ENCODE results near the gene DIP2B.
A peak's percentile ranks its signal among the peaks of the same experiment; 100 is the strongest.
"Not testable (repeated sequence)": the region's sequence is repeated elsewhere in the genome, so short reads cannot be mapped to it uniquely, and the experiment has no call there.

Gene DIP2B

DNA sequence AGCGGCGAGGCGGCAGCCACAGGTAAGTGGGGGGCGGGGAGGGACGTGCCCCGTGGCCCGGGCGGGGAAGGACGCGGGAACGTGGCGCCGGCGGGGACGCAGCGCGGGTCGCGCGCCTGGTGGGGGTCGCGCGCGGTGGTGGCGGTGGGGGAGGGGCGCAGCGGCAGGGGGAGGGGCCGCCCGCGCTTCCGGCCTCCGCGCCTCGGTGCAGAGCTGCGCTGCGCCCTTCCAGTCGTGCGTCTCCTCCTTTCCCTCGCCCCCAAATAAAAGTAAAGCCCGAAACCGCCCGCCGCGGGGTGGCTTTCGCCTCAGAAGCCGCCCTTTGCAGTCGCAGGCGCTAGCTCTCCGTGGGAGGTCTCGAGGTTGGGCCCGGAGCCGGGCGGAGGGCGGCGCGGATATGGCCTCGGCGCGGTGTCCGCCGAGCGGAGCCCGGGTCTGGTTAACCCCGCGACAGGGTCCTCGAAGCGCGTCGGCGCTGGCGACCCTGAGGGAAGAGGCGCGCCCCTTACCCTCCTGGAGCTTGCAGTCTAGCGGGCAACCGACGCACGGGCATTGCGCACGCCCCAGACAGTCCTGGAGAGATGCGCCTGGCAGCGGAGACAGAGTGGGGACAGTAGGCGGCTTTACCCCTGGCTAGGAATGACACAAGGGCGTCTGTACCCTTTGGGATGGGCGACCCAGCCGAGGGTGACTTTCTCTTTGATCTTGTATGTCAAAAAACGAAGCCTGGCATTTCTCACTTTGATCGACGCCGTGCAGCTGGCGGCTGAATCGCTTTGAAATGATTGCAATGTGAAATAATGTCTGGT lies 259.7 kb downstream of the DIP2B start:
- H3K4me1 ChIP-seq (ENCODE audit: control insufficient read depth in 1 of 2, insufficient read depth in 2 of 2, low read length in 2 of 2) = peaks cover 0 to 12% of the 10 kb centered on the region in 2 donors
- H3K36me3 ChIP-seq (ENCODE audit: control insufficient read depth in 1 of 2, insufficient read depth in 2 of 2, low read length in 2 of 2) = no peaks in the 10 kb centered on the region
- H3K27ac ChIP-seq (ENCODE audit: low read length) = no peak overlapping the region
- no peaks in the 10 kb centered on the region for H3K9me3 ChIP-seq (ENCODE audit: control insufficient read depth in 1 of 2, low read length in 2 of 2)
- no peaks in the 10 kb centered on the region for H3K27me3 ChIP-seq (ENCODE audit: low read depth, low read length)
- peak overlapping the region; percentile 61 to 99 for H3K4me3 ChIP-seq (ENCODE audit: low read depth in 1 of 2, low read length in 2 of 2)

DNA sequence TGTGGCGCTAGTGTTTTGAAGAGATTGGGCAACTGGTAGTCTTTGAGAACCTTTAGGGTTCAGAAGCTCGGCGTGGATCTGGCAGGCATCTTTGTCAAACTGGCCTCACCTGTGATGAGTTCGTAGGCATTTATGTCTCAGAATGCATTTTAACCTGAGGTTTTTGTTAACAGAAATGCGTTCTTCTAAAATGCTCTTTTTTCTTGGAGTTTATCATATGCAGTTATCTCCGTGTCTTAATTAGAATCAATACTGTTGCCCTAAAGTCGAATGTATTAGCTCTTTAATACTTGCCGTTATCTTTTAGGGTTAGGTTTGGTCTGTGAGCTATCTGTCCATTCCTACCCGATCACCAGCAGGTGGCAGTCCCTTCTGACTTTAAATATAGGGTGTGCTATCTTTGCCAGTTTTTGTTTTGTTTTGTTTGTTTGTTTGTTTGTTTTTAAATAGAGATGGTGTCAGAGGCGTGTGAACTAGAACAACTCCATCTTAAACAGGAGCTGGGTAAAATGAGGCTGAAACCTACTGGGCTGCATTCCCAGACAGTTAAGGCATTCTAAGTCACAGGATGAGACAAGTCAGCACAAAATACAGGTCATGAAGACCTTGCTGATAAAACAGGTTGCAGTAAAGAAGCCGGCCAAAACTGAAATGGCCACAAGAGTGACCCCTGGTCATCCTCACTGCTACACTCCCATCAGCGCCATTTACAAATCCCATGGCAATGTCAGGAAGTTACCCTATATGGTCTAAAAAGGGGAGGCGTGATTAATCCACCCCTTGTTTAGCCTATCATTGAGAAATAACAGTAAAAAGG lies 260.5 kb downstream of the DIP2B start:
- Histone ChIP-seq H3K9me3 (ENCODE audit: control insufficient read depth in 1 of 2, low read length in 2 of 2) (no peaks in the 10 kb centered on the region), H3K27ac (ENCODE audit: low read length) (no peak overlapping the region), H3K4me1 (ENCODE audit: control insufficient read depth in 1 of 2, insufficient read depth in 2 of 2, low read length in 2 of 2) (peaks cover 0 to 12% of the 10 kb centered on the region in 2 donors), H3K27me3 (ENCODE audit: low read depth, low read length) (no peaks in the 10 kb centered on the region), H3K36me3 (ENCODE audit: control insufficient read depth in 1 of 2, insufficient read depth in 2 of 2, low read length in 2 of 2) (no peaks in the 10 kb centered on the region), H3K4me3 (ENCODE audit: low read depth in 1 of 2, low read length in 2 of 2) (peak overlapping the region; percentile 61 to 99)

GRCh38 chr12:50768391-50768790 lies 263.6 kb downstream of the DIP2B start:
- H3K27me3 ChIP-seq (ENCODE audit: low read depth, low read length) = no peaks in the 10 kb centered on the region
- H3K9me3 ChIP-seq (ENCODE audit: control insufficient read depth in 1 of 2, low read length in 2 of 2) = no peaks in the 10 kb centered on the region
- no peak overlapping the region for H3K27ac ChIP-seq (ENCODE audit: low read length)
- H3K36me3 ChIP-seq (ENCODE audit: control insufficient read depth in 1 of 2, insufficient read depth in 2 of 2, low read length in 2 of 2) = peaks cover 0 to 8% of the 10 kb centered on the region in 2 donors
- H3K4me1 ChIP-seq (ENCODE audit: control insufficient read depth in 1 of 2, insufficient read depth in 2 of 2, low read length in 2 of 2) = peaks cover 0 to 8% of the 10 kb centered on the region in 2 donors
- H3K4me3 ChIP-seq (ENCODE audit: low read depth in 1 of 2, low read length in 2 of 2) = no peak overlapping the region

- H3K4me3 ChIP-seq (ENCODE audit: low read depth in 1 of 2, low read length in 2 of 2); H3K27ac ChIP-seq (ENCODE audit: low read length); H3K36me3 ChIP-seq (ENCODE audit: control insufficient read depth in 1 of 2, insufficient read depth in 2 of 2, low read length in 2 of 2); H3K9me3 ChIP-seq (ENCODE audit: control insufficient read depth in 1 of 2, low read length in 2 of 2); H3K4me1 ChIP-seq (ENCODE audit: control insufficient read depth in 1 of 2, insufficient read depth in 2 of 2, low read length in 2 of 2); H3K27me3 ChIP-seq (ENCODE audit: low read depth, low read length): not testable (repeated sequence)
Observed at GRCh38 chr12:50768813-50769212, 264.0 kb downstream of the DIP2B start.

DNA sequence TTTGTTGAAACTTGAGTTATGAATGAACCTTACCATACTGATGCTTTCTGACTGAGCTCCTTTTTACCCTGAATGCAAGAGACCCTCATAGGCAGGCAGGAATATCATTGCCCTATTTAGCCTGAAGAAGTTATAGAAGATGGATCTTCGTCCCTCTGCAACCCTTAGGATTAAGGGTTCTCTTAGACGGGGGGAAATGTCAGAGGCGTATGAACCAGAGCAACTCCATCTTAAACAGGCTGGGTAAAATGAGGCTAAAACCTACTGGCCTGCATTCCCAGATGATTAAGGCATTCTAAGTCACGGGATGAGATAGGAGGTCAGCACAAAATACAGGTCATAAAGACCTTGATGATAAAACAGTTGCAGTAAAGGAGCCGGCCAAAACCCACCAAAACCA lies 266.6 kb downstream of the DIP2B start:
- Histone ChIP-seq H3K36me3 (ENCODE audit: control insufficient read depth in 1 of 2, insufficient read depth in 2 of 2, low read length in 2 of 2) (peaks cover 0 to 8% of the 10 kb centered on the region in 2 donors), H3K9me3 (ENCODE audit: control insufficient read depth in 1 of 2, low read length in 2 of 2) (no peaks in the 10 kb centered on the region), H3K4me1 (ENCODE audit: control insufficient read depth in 1 of 2, insufficient read depth in 2 of 2, low read length in 2 of 2) (no peaks in the 10 kb centered on the region), H3K27ac (ENCODE audit: low read length) (no peak overlapping the region), H3K27me3 (ENCODE audit: low read depth, low read length) (no peaks in the 10 kb centered on the region), H3K4me3 (ENCODE audit: low read depth in 1 of 2, low read length in 2 of 2) (no peak overlapping the region)

DNA sequence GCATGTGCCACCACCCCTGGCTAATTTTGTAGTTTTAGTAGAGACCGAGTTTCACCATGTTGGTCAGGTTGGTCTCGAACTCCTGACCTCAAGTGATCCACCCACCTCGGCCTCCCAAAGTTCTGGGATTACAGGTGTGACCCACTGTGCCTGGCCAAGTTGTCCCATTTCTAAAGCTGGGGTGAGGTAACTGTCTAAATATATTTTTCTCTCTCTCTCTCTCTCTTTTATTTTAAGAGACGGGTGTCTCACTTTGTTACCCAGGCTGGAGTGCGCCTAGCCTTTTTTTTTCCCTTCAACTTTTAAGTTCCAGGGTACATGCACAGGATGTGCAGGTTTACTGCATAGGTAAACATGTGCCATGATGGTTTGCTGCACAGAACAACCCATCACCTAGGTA lies 267.7 kb downstream of the DIP2B start:
- no peak overlapping the region for H3K4me3 ChIP-seq (ENCODE audit: low read depth in 1 of 2, low read length in 2 of 2)
- H3K9me3 ChIP-seq (ENCODE audit: control insufficient read depth in 1 of 2, low read length in 2 of 2) = no peaks in the 10 kb centered on the region
- no peaks in the 10 kb centered on the region for H3K4me1 ChIP-seq (ENCODE audit: control insufficient read depth in 1 of 2, insufficient read depth in 2 of 2, low read length in 2 of 2)
- no peaks in the 10 kb centered on the region for H3K27me3 ChIP-seq (ENCODE audit: low read depth, low read length)
- H3K36me3 ChIP-seq (ENCODE audit: control insufficient read depth in 1 of 2, insufficient read depth in 2 of 2, low read length in 2 of 2) = peaks cover 0 to 8% of the 10 kb centered on the region in 2 donors
- H3K27ac ChIP-seq (ENCODE audit: low read length) = no peak overlapping the region

DNA sequence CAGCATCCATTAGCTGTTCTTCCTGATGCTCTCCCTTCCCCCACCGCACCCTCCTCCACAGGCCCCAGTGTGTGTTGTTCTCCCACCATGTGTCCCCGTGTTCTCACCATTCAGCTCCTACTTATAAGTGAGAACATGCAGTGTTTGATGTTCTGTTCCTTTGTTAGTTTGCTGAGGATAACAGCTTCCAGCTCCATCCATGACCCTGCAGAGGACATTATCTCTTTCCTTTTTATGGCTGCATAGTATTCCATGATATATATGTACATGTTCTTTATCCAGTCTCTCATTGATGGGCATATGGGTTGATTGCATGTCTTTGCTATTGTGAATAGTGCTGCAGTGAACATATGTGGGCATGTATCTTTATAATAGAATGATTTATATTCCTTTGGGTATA lies 268.1 kb downstream of the DIP2B start:
- H3K9me3 ChIP-seq (ENCODE audit: control insufficient read depth in 1 of 2, low read length in 2 of 2) = no peaks in the 10 kb centered on the region
- no peaks in the 10 kb centered on the region for H3K27me3 ChIP-seq (ENCODE audit: low read depth, low read length)
- H3K4me3 ChIP-seq (ENCODE audit: low read depth in 1 of 2, low read length in 2 of 2) = no peak overlapping the region
- H3K27ac ChIP-seq (ENCODE audit: low read length) = no peak overlapping the region
- peaks cover 0 to 8% of the 10 kb centered on the region in 2 donors for H3K36me3 ChIP-seq (ENCODE audit: control insufficient read depth in 1 of 2, insufficient read depth in 2 of 2, low read length in 2 of 2)
- H3K4me1 ChIP-seq (ENCODE audit: control insufficient read depth in 1 of 2, insufficient read depth in 2 of 2, low read length in 2 of 2) = no peaks in the 10 kb centered on the region

DNA sequence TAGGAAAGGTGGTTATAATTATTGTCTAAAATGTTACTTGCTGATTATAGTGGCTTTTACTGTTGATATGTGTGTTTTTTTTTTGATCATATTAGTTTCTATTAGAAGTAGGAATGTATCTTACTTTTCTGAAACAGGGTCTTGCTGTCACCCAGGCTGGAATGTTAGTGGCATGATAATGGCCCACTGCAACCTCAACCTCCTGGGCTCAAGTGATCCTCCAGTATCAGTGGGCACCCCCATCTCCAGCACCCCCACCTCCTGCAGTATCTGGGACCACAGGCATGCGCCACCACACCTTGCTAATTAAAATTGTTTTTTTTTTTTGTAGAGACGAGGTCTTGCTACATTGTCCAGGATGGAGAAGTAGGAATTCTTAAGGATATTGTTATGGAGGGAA lies 270.5 kb downstream of the DIP2B start:
- no peaks in the 10 kb centered on the region for H3K4me1 ChIP-seq (ENCODE audit: control insufficient read depth in 1 of 2, insufficient read depth in 2 of 2, low read length in 2 of 2)
- H3K4me3 ChIP-seq (ENCODE audit: low read depth in 1 of 2, low read length in 2 of 2) = no peak overlapping the region
- H3K27me3 ChIP-seq (ENCODE audit: low read depth, low read length) = no peaks in the 10 kb centered on the region
- no peaks in the 10 kb centered on the region for H3K9me3 ChIP-seq (ENCODE audit: control insufficient read depth in 1 of 2, low read length in 2 of 2)
- H3K27ac ChIP-seq (ENCODE audit: low read length) = no peak overlapping the region
- peaks cover 0 to 8% of the 10 kb centered on the region in 2 donors for H3K36me3 ChIP-seq (ENCODE audit: control insufficient read depth in 1 of 2, insufficient read depth in 2 of 2, low read length in 2 of 2)

GRCh38 chr12:50776749-50777728 lies 272.3 kb downstream of the DIP2B start:
- Histone ChIP-seq H3K27ac (ENCODE audit: low read length) (no peak overlapping the region), H3K9me3 (ENCODE audit: control insufficient read depth in 1 of 2, low read length in 2 of 2) (no peaks in the 10 kb centered on the region), H3K4me1 (ENCODE audit: control insufficient read depth in 1 of 2, insufficient read depth in 2 of 2, low read length in 2 of 2) (no peaks in the 10 kb centered on the region), H3K4me3 (ENCODE audit: low read depth in 1 of 2, low read length in 2 of 2) (no peak overlapping the region), H3K36me3 (ENCODE audit: control insufficient read depth in 1 of 2, insufficient read depth in 2 of 2, low read length in 2 of 2) (peaks cover 0 to 7% of the 10 kb centered on the region in 2 donors), H3K27me3 (ENCODE audit: low read depth, low read length) (no peaks in the 10 kb centered on the region)

DNA sequence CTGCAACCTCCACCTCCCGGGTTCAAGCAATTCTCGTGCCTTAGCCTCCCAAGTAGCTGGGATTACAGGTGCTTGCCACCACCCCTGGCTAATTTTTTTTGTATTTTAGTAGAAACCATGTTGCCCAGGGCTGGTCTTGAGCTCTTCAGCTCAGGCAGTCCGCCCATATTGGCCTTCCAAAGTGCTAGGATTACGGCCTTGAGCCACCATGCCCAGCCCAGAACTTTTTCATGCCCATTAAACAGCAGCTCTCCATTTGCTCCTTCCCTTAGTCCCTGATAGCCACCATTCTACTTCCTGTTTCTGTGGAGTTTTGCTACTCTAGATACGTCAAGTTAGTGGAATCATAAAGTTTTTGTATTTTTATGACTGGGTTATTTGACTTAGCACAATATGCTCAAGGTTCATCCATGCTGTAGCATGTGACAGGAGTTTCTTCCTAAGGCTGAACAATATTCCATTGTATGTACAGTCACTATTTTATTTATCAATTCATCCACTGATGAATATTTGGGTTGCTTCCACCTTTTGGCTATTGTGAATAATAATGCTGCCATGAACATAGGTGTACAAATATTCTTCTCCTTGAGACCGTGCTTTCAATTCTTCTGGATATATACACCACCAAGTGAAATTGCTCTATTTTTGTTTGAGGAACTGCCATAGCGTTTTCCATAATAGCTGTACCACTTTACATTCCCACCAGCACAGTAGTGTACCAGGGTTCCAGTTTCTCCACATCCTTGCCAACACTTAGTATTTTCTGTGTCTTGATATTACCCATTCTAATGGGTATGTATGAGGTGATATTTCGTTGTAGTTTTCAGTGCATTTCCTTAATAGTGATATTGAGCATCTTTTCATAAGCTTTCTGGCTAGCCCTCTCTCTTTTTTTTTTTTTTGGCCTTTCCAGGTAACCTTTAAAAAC lies 274.1 kb downstream of the DIP2B start:
- H3K4me3 ChIP-seq (ENCODE audit: low read depth in 1 of 2, low read length in 2 of 2) = no peak overlapping the region
- no peaks in the 10 kb centered on the region for H3K27me3 ChIP-seq (ENCODE audit: low read depth, low read length)
- H3K27ac ChIP-seq (ENCODE audit: low read length) = no peak overlapping the region
- H3K9me3 ChIP-seq (ENCODE audit: control insufficient read depth in 1 of 2, low read length in 2 of 2) = no peaks in the 10 kb centered on the region
- no peaks in the 10 kb centered on the region for H3K4me1 ChIP-seq (ENCODE audit: control insufficient read depth in 1 of 2, insufficient read depth in 2 of 2, low read length in 2 of 2)
- H3K36me3 ChIP-seq (ENCODE audit: control insufficient read depth in 1 of 2, insufficient read depth in 2 of 2, low read length in 2 of 2) = peaks cover 0 to 7% of the 10 kb centered on the region in 2 donors

Data from muscle layer of duodenum (tissue), 2 donors.